Neural cell (in vitro differentiated cells): ENCODE data around the gene DDX5. TPM values are rescaled to one million over a fixed set of nuclear protein-coding genes. Genes with fewer than 3 reads are reported as not detected.

Experiments used
- H2AFZ ChIP-seq: fragments of 200-600, 300-800 bp; sonication (generic), shearing (Covaris generic); 2 replicates; pipeline ENCODE4 v1.6.0; 2014; ENCODE audit warnings: low read depth, mild to moderate bottlenecking, antibody characterized with exemption, low read length, moderate library complexity
- H3F3A ChIP-seq: fragments of 200-600 bp; shearing (Covaris generic); 2 replicates; pipeline ENCODE4 v1.6.1; 2016; ENCODE audit warnings: mild to moderate bottlenecking, moderate library complexity, mixed read lengths, antibody characterized with exemption, low read length; ENCODE audit not compliant: insufficient read depth, poor library complexity, severe bottlenecking
- H3K27ac ChIP-seq: fragments of 200-600, 300-800 bp; sonication (generic), shearing (Covaris generic); 2 replicates; pipeline ENCODE4 v1.5.1; 2014; ENCODE audit warnings: mild to moderate bottlenecking, low read length, moderate library complexity
- H3K27me3 ChIP-seq: fragments of 300-800, 200-600 bp; sonication (generic), shearing (Covaris generic); 2 replicates; pipeline ENCODE4 v1.6.0; 2014; ENCODE audit warnings: mild to moderate bottlenecking, low read depth, low read length, moderate library complexity; ENCODE audit not compliant: insufficient read depth
- H3K36me3 ChIP-seq: fragments of 300-800, 200-600 bp; sonication (generic), shearing (Covaris generic); 2 replicates; pipeline ENCODE4 v1.5.1; 2014; ENCODE audit warnings: mild to moderate bottlenecking, antibody characterized with exemption, low read length, moderate library complexity; ENCODE audit not compliant: insufficient read depth
- H3K4me2 ChIP-seq: fragments of 300-800, 200-600 bp; sonication (generic), shearing (Covaris generic); 2 replicates; pipeline ENCODE4 v1.6.0; 2014; ENCODE audit warnings: mild to moderate bottlenecking, low read length
- H3K4me3 ChIP-seq: fragments of 300-800, 200-600 bp; sonication (generic), shearing (Covaris generic); 2 replicates; pipeline ENCODE4 v1.5.1; 2014; ENCODE audit warnings: mild to moderate bottlenecking, low read length, moderate library complexity
- H3K79me2 ChIP-seq: fragments of 200-600 bp; shearing (Covaris generic); replicated peaks from 2 replicates; pipeline ENCODE4 v1.6.0; 2014; ENCODE audit warnings: mild to moderate bottlenecking, low read length, moderate library complexity; ENCODE audit not compliant: insufficient read depth
- H3K9ac ChIP-seq: fragments of 300-800, 200-600 bp; sonication (generic), shearing (Covaris generic); 2 replicates; pipeline ENCODE4 v1.6.1; 2016; ENCODE audit warnings: mild to moderate bottlenecking, low read length, mixed read lengths
- H3K9me2 ChIP-seq: fragments of 200-600 bp; shearing (Covaris generic); 2 replicates; pipeline ENCODE4 v1.6.1; 2016; ENCODE audit warnings: mild to moderate bottlenecking, low read length, mixed read lengths; ENCODE audit not compliant: insufficient read depth
- H3K9me3 ChIP-seq: fragments of 200-600, 300-800 bp; sonication (generic), shearing (Covaris generic); 2 replicates; pipeline ENCODE4 v1.6.1; 2016; ENCODE audit warnings: mild to moderate bottlenecking, mixed run types, low read length, moderate library complexity, mixed read lengths
- H4K20me1 ChIP-seq: fragments of 200-600 bp; shearing (Covaris generic); 2 replicates; pipeline ENCODE4 v1.6.1; 2016; ENCODE audit warnings: mild to moderate bottlenecking, mixed run types; ENCODE audit not compliant: insufficient read depth
- EP300 ChIP-seq: fragments of 450-650 bp; conservative IDR thresholded peaks from 2 replicates; pipeline ENCODE4 v1.6.1; 2014; ENCODE audit warnings: antibody characterized with exemption, mild to moderate bottlenecking, moderate library complexity; ENCODE audit not compliant: poor library complexity, severe bottlenecking
- EZH2 ChIP-seq: fragments of 200-600, 300-800 bp; shearing (Covaris generic), sonication (generic); IDR thresholded peaks from 2 replicates; pipeline ENCODE4 v1.6.1; 2014; ENCODE audit warnings: antibody characterized with exemption, low read length, borderline replicate concordance, mild to moderate bottlenecking; ENCODE audit not compliant: insufficient read depth, poor library complexity, severe bottlenecking
- MXI1 ChIP-seq: fragments of 450-650 bp; conservative IDR thresholded peaks from 2 replicates; pipeline ENCODE4 v1.6.1; 2014; ENCODE audit warnings: antibody characterized with exemption, mild to moderate bottlenecking; ENCODE audit not compliant: poor library complexity, severe bottlenecking
- POLR2AphosphoS5 ChIP-seq: IDR thresholded peaks from 2 replicates; pipeline ENCODE4 v1.6.1; 2012
- RAD21 ChIP-seq: fragments of 450-650 bp; conservative IDR thresholded peaks from 2 replicates; pipeline ENCODE4 v1.6.1; 2014; ENCODE audit warnings: antibody characterized with exemption, mild to moderate bottlenecking, moderate library complexity
- SMC3 ChIP-seq: fragments of 450-650 bp; conservative IDR thresholded peaks from 2 replicates; pipeline ENCODE4 v1.6.1; 2014; ENCODE audit warnings: antibody characterized with exemption, mild to moderate bottlenecking, moderate library complexity; ENCODE audit not compliant: poor library complexity
- TAF1 ChIP-seq: IDR thresholded peaks from 2 replicates; pipeline ENCODE4 v1.6.1; 2012; ENCODE audit warnings: low read depth
- polyA plus RNA-seq: library from polyadenylated mRNA; depleted of rRNA; stranded (reverse); fragments of >200 nt; gene quantifications from 2 replicates; pipeline ENCODE4 v1.2.3, GENCODE V29; 2014
- TF ChIP-seq, protein P1 (sequence below): IDR thresholded peaks from 2 replicates; pipeline ENCODE4 v1.6.1; 2012; ENCODE audit warnings: borderline replicate concordance
- TF ChIP-seq, protein P2 (sequence below): fragments of 450-650 bp; IDR thresholded peaks from 2 replicates; pipeline ENCODE4 v1.5.1; 2014; ENCODE audit warnings: antibody characterized with exemption, mild to moderate bottlenecking, moderate library complexity; ENCODE audit not compliant: poor library complexity, severe bottlenecking

DDX5 gene
- polyA plus RNA-seq, 1 donor from 2014 or later: 2,358 TPM

DNA sequence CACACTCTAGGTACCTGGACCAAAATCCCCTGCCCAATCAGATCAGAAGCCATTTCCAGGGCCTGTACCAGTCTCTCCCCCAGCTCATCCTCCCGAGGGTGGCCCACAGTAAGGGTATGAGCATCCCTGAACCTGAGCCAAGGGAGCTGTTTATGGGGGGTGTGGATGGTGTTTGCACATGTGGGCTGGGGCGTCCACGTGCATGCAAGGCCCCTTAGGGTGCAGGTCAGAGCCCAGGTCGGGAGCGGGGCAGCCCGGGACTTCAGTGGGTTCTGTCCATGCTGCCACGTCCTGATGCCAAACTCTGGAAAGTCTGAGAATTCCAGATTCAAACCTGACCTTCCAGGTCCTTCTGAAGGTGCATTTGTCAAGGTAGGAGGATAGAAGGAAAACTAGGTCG is 47.3 kb downstream of the DDX5 start:
- H3K4me2 ChIP-seq: no peak overlapping the region

DNA sequence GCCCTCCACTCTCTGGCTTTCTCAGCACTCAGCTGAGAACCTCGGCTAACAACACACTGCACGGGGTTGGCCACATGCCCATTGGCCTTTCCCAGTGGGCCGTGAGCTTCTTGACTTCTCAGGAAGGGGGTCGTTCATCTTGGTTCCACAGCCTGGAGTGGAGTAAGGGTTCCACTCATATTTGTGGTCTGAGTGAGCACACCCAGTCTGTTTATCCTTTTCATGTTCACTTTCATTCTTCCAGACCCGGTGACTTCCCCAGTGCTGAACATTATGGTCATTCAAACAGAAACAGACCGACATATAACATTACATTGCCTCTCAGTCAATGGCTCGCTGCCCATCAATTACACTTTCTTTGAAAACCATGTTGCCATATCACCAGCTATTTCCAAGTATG is 48.9 kb downstream of the DDX5 start:
- H3K4me2 ChIP-seq: no peak overlapping the region
- no peak overlapping the region for H3K4me3 ChIP-seq
- no peaks in the 10 kb centered on the region for H3K9me3 ChIP-seq
- H3K27me3 ChIP-seq: no peaks in the 10 kb centered on the region
- H3F3A ChIP-seq: no peaks in the 10 kb centered on the region
- H2AFZ ChIP-seq: no peak overlapping the region
- H3K27ac ChIP-seq: no peak overlapping the region
- no peaks in the 10 kb centered on the region for H3K9me2 ChIP-seq
- H3K79me2 ChIP-seq: no peaks in the 10 kb centered on the region
- H3K36me3 ChIP-seq: no peaks in the 10 kb centered on the region
- no peaks in the 10 kb centered on the region for H4K20me1 ChIP-seq
- TF ChIP-seq TAF1 (no peak), POLR2AphosphoS5 (no peak), RAD21 (no peak), MXI1 (no peak), SMC3 (no peak), EZH2 (no peak), EP300 (no peak)
- TF ChIP-seq, protein P1, sequence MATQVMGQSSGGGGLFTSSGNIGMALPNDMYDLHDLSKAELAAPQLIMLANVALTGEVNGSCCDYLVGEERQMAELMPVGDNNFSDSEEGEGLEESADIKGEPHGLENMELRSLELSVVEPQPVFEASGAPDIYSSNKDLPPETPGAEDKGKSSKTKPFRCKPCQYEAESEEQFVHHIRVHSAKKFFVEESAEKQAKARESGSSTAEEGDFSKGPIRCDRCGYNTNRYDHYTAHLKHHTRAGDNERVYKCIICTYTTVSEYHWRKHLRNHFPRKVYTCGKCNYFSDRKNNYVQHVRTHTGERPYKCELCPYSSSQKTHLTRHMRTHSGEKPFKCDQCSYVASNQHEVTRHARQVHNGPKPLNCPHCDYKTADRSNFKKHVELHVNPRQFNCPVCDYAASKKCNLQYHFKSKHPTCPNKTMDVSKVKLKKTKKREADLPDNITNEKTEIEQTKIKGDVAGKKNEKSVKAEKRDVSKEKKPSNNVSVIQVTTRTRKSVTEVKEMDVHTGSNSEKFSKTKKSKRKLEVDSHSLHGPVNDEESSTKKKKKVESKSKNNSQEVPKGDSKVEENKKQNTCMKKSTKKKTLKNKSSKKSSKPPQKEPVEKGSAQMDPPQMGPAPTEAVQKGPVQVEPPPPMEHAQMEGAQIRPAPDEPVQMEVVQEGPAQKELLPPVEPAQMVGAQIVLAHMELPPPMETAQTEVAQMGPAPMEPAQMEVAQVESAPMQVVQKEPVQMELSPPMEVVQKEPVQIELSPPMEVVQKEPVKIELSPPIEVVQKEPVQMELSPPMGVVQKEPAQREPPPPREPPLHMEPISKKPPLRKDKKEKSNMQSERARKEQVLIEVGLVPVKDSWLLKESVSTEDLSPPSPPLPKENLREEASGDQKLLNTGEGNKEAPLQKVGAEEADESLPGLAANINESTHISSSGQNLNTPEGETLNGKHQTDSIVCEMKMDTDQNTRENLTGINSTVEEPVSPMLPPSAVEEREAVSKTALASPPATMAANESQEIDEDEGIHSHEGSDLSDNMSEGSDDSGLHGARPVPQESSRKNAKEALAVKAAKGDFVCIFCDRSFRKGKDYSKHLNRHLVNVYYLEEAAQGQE: no peak
- TF ChIP-seq, protein P2, sequence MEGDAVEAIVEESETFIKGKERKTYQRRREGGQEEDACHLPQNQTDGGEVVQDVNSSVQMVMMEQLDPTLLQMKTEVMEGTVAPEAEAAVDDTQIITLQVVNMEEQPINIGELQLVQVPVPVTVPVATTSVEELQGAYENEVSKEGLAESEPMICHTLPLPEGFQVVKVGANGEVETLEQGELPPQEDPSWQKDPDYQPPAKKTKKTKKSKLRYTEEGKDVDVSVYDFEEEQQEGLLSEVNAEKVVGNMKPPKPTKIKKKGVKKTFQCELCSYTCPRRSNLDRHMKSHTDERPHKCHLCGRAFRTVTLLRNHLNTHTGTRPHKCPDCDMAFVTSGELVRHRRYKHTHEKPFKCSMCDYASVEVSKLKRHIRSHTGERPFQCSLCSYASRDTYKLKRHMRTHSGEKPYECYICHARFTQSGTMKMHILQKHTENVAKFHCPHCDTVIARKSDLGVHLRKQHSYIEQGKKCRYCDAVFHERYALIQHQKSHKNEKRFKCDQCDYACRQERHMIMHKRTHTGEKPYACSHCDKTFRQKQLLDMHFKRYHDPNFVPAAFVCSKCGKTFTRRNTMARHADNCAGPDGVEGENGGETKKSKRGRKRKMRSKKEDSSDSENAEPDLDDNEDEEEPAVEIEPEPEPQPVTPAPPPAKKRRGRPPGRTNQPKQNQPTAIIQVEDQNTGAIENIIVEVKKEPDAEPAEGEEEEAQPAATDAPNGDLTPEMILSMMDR: no peak
- H3K9ac ChIP-seq: no peak overlapping the region

More for the DNA sequence above, 47.3 kb downstream of the DDX5 start:
- Histone ChIP-seq H3K9me3 (no peaks in the 10 kb centered on the region), H3K27ac (no peak overlapping the region), H3K79me2 (no peaks in the 10 kb centered on the region), H3K36me3 (no peaks in the 10 kb centered on the region), H2AFZ (no peak overlapping the region), H3K27me3 (no peaks in the 10 kb centered on the region), H4K20me1 (no peaks in the 10 kb centered on the region), H3F3A (no peaks in the 10 kb centered on the region), H3K9me2 (no peaks in the 10 kb centered on the region), H3K9ac (no peak overlapping the region), H3K4me3 (no peak overlapping the region)
- TF ChIP-seq TAF1 (no peak), EZH2 (no peak), EP300 (no peak), POLR2AphosphoS5 (no peak), RAD21 (no peak), SMC3 (no peak), MXI1 (no peak)
- TF ChIP-seq, protein P1: no peak
- TF ChIP-seq, protein P2: no peak
